PC-3 (cell line): ENCODE results near the gene INO80C. TPM values are rescaled to one million over a fixed set of nuclear protein-coding genes. Genes with fewer than 3 reads are reported as not detected.
A peak's percentile ranks its signal among the peaks of the same experiment; 100 is the strongest.

Source experiments
- ATAC-seq: fragments of 200-7000 bp; cut with Tn5 transposase; 2 replicates; pipeline ENCODE4 v1.9.1; 2020; ENCODE audit warnings: mild to moderate bottlenecking, moderate library complexity
- BruUV-seq: library from RNA; stranded (reverse); fragments of 400-500 nt; replicated peaks from 2 replicates; lab custom pipeline; 2021; lab: Mats Ljungman, UMichigan
- CTCF ChIA-PET: fragments of 300-600 bp; sonication (Branson Sonifier 250); formaldehyde crosslinking; loops from one replicate; lab custom pipeline; 2022; ENCODE audit warnings: antibody characterized with exemption; lab: Charles Lee
- POLR2A ChIA-PET: fragments of 300-600 bp; sonication (Branson Sonifier 250); formaldehyde crosslinking; loops from one replicate; lab custom pipeline; 2022; ENCODE audit warnings: antibody characterized with exemption; ENCODE audit not compliant: unreplicated experiment; lab: Charles Lee
- DNase-seq: peaks from one replicate; pipeline ENCODE4 v3.0.0-alpha.2; 2015
- H2AFZ ChIP-seq: fragments of 300-600 bp; sonication (generic); 2 replicates; pipeline ENCODE4 v1.6.0; 2016; ENCODE audit warnings: antibody characterized with exemption, low read length
- H3F3A ChIP-seq: fragments of 300-600 bp; sonication (generic); one replicate; pipeline ENCODE4 v1.6.0; 2017; ENCODE audit warnings: antibody characterized with exemption, low read length, control low read depth, mild to moderate bottlenecking; ENCODE audit not compliant: unreplicated experiment
- H3K27ac ChIP-seq: fragments of 300-600 bp; sonication (generic); 2 replicates; pipeline ENCODE4 v1.5.1; 2016; ENCODE audit warnings: mild to moderate bottlenecking, low read length
- H3K27me3 ChIP-seq: fragments of 300-600 bp; sonication (generic); 2 replicates; pipeline ENCODE4 v1.6.1; 2016; ENCODE audit warnings: low read length, mixed read lengths
- H3K36me3 ChIP-seq: fragments of 300-600 bp; sonication (generic); 2 replicates; pipeline ENCODE4 v1.6.1; 2016; ENCODE audit warnings: low read depth, mixed run types, low read length, mixed read lengths
- H3K4me1 ChIP-seq: fragments of 300-600 bp; sonication (generic); 2 replicates; pipeline ENCODE4 v1.5.1; 2016; ENCODE audit warnings: low read length; ENCODE audit not compliant: insufficient read depth
- H3K4me2 ChIP-seq: fragments of 300-600 bp; sonication (generic); 2 replicates; pipeline ENCODE4 v1.6.0; 2016; ENCODE audit warnings: low read length
- H3K4me3 ChIP-seq: fragments of 300-600 bp; sonication (generic); 2 replicates; pipeline ENCODE4 v1.5.1; 2016; ENCODE audit warnings: mild to moderate bottlenecking, low read length, mixed read lengths
- H3K79me2 ChIP-seq: fragments of 300-600 bp; sonication (generic); 2 replicates; pipeline ENCODE4 v1.6.1; 2017; ENCODE audit warnings: low read length, mixed read lengths
- H3K9ac ChIP-seq: fragments of 300-600 bp; sonication (generic); 2 replicates; pipeline ENCODE4 v1.6.0; 2016; ENCODE audit warnings: mild to moderate bottlenecking, low read length
- H3K9me2 ChIP-seq: fragments of 300-600 bp; sonication (generic); replicated peaks from 2 replicates; pipeline ENCODE4 v1.6.1; 2016; ENCODE audit warnings: mixed run types, low read length, mixed read lengths
- H3K9me3 ChIP-seq: fragments of 300-600 bp; sonication (generic); 2 replicates; pipeline ENCODE4 v1.6.1; 2016; ENCODE audit warnings: low read length, mixed read lengths
- H4K20me1 ChIP-seq: fragments of 300-600 bp; sonication (generic); 2 replicates; pipeline ENCODE4 v1.6.1; 2016; ENCODE audit warnings: low read length, mixed read lengths
- CTCF ChIP-seq: fragments of 300-600 bp; sonication (generic); conservative IDR thresholded peaks from 2 replicates; pipeline ENCODE4 v1.5.1; 2017; ENCODE audit warnings: antibody characterized with exemption, low read depth, mild to moderate bottlenecking, low read length
- EZH2 ChIP-seq: fragments of 300-600 bp; sonication (generic); IDR thresholded peaks from one replicate; pipeline ENCODE4 v1.6.1; 2017; ENCODE audit warnings: antibody characterized with exemption, mild to moderate bottlenecking, low read length; ENCODE audit not compliant: unreplicated experiment
- EZH2phosphoT487 ChIP-seq: fragments of 300-600 bp; sonication (generic); IDR thresholded peaks from 2 replicates; pipeline ENCODE4 v1.6.1; 2018; ENCODE audit warnings: mild to moderate bottlenecking, antibody characterized with exemption, low read length, borderline replicate concordance
- intact Hi-C: fragments of 100-400 bp; cut with micrococcal nuclease; formaldehyde crosslinking; loops from 2 replicates; pipeline ENCODE4 v1.9.0; 2023
- total RNA-seq: library from RNA; depleted of rRNA; stranded (reverse); fragments of >200 nt; gene quantifications from 2 replicates; pipeline ENCODE4 v1.2.3, GENCODE V29; 2014

The INO80C gene
- total RNA-seq, 1 experiment from 2014 or later, result 6.8 TPM

DNA sequence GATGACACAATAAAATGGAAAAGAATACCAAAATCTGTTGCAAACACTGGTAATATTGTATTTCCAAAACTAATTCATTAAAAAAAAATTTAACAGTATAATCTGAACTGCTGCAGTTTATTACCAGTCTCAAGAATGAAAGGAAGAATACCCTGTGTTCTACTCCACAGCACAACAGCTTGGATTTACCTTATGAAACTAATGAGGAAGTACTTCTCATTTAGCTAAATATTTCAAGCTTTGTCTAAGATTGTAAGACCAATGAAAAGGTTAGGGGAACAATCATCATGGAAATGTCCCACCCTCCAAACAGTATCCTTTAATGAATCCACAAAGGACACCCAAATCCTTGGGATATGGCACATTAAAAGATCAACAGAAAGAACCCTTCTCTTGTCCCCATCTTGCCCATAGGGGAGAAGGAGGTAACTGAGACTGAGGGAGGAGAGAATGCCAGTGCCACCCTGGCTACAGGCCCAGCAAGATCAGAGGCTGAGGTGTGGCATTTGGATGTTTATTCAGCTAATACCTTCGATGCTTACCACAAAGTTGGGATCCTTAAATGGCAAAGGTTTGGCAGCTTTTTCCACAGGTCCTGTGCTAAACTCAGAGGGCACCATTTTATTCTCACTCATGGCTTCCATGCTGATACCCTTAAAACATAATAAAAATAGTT, 17.7 kb downstream of the INO80C start:
- H3K9me3 ChIP-seq, result no peaks in the 10 kb centered on the region
- BruUV-seq, result no TSS peak
- intact Hi-C loops, result loop anchor here (2.0 to 10.0 kb wide), 5 partner anchors 17 to 157 kb away; partner anchors contain the start of genes GALNT1 and INO80C
- TF ChIP-seq EZH2, result no peak
- no peak for TF ChIP-seq EZH2phosphoT487
- TF ChIP-seq CTCF, result no peak
- H3F3A ChIP-seq, result no peaks in the 10 kb centered on the region
- H3K4me3 ChIP-seq, result no peak overlapping the region
- POLR2A ChIA-PET, result interaction anchor here (1.8 kb wide), 1 partner anchor 41 kb away, joined by 13 read pairs; no protein-coding TSS in a partner anchor
- no peaks in the 10 kb centered on the region for H4K20me1 ChIP-seq
- peak overlapping the region; percentile 98 for H3K27ac ChIP-seq
- peak overlapping the region; percentile 68; the same call in 1 of the 2 replicates for H3K4me2 ChIP-seq
- H3K79me2 ChIP-seq, result peaks cover 29% of the 10 kb centered on the region
- H3K27me3 ChIP-seq, result no peaks in the 10 kb centered on the region
- H3K4me1 ChIP-seq, result peaks cover 45% of the 10 kb centered on the region
- peak overlapping the region; percentile 89 for H3K9ac ChIP-seq
- H3K9me2 ChIP-seq, result no peaks in the 10 kb centered on the region
- DNase-seq, result peak; percentile 51
- ATAC-seq, result peak; percentile 39
- H2AFZ ChIP-seq, result no peak overlapping the region
- H3K36me3 ChIP-seq, result no peaks in the 10 kb centered on the region
- CTCF ChIA-PET, result no interaction called here

DNA sequence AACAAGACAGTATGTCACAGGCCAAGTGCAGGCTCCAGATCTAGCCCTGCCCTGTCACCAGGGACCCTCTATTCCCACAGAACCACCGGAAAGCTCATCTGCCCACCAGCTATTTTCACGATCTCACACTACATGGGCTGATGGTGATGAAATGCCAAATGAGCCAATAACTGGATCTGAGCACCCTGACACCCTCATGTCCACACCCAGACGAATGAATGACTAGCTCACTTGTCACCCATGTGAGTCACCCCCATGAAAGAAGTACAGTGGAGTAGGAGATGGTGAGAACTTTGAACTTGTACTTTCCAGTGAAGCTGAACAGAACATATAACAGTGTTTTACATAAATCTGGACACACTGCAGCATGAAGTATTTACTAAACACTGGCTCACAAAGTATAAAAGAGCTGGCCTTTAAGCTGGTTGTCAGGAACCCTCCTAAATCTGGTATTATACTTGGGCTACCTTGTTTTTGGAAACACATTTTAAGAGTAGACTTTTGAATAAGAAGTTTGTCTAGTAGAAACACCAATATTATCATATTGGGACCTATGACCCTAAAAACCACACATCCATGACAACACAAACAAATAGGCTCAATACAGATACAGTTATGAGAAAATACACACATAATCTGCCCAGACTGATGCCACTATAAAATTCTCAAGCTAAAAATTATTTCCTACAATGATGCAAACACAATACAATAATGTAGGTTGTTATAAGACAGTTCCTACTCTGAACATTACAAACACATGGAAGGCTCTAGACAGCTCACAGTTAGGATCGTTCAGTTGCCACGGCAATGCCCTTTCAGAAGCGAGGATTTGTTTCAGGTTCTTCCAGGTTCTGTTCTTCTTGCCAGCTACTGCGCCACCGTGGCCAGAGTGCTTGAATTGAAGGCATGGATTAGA, 19.0 kb downstream of the INO80C start:
- Histone ChIP-seq H3K27ac (peak overlapping the region; percentile 98), H3K9me3 (no peaks in the 10 kb centered on the region), H3K9me2 (no peaks in the 10 kb centered on the region), H3K4me1 (peaks cover 45% of the 10 kb centered on the region), H2AFZ (no peak overlapping the region), H3K4me2 (peak overlapping the region; percentile 68), H3K27me3 (no peaks in the 10 kb centered on the region), H4K20me1 (no peaks in the 10 kb centered on the region), H3K9ac (peak overlapping the region; percentile 89), H3F3A (no peaks in the 10 kb centered on the region), H3K36me3 (no peaks in the 10 kb centered on the region), H3K79me2 (peaks cover 29% of the 10 kb centered on the region), H3K4me3 (peak overlapping the region; percentile 48)
- ATAC-seq (peak; percentile 91), DNase-seq (peak; percentile 83)
- ChIA-PET CTCF (interaction anchor here (1.1 kb wide), 1 partner anchor 92 kb away, joined by 4 read pairs; no protein-coding TSS in a partner anchor), POLR2A (interaction anchor here (0.6 to 1.1 kb wide), 8 partner anchors 13 to 330 kb away, joined by 3 to 9 read pairs (median 4); partner anchors contain the start of gene INO80C)
- TF ChIP-seq CTCF (no peak), EZH2 (no peak), EZH2phosphoT487 (no peak)
- intact Hi-C loops, result loop anchor here (1.0 to 10.0 kb wide), 5 partner anchors 20 to 159 kb away; partner anchors contain the start of gene GALNT1
- TSS peak; percentile 80 for BruUV-seq
